Stimulated activated naive B cell treated with anti-CD40 and anti-IgM and Interleukin-4, amounts not matched to agents 10 μg/mL and 1 μg/mL and 100 μg/mL, for 72 hours (primary cell): ENCODE results near the gene LASP1NB.
"Not testable (repeated sequence)": the region's sequence is repeated elsewhere in the genome, so short reads cannot be mapped to it uniquely, and the experiment has no call there.

ENCODE experiments used
- ATAC-seq, 2 donors: fragments of 150-1000 bp; cut with Tn5 transposase; replicated peaks; 2 replicates each; pipeline ENCODE4 v1.10.0; 2021; ENCODE audit warnings: moderate library complexity in 1 of 2
- DNase-seq: peaks from one replicate; pipeline ENCODE4 v3.0.0; 2021
- H3K27ac Mint-ChIP-seq: one replicate; pipeline ENCODE4 v1.8.0; 2022; ENCODE audit warnings: mild to moderate bottlenecking, mixed read lengths
- H3K27me3 Mint-ChIP-seq, 2 donors: one replicate each; pipeline ENCODE4 v1.8.0; 2022; ENCODE audit warnings: mixed read lengths in 2 of 2
- H3K36me3 Mint-ChIP-seq, 2 donors: one replicate each; pipeline ENCODE4 v1.8.0; 2022; ENCODE audit warnings: mixed read lengths in 2 of 2, mild to moderate bottlenecking in 1 of 2
- H3K4me1 Mint-ChIP-seq, 2 donors: one replicate each; pipeline ENCODE4 v1.8.0; 2022; ENCODE audit warnings: mixed read lengths in 2 of 2, mild to moderate bottlenecking in 1 of 2
- H3K4me3 Mint-ChIP-seq, 2 donors: one replicate each; pipeline ENCODE4 v1.8.0; 2022; ENCODE audit warnings: mild to moderate bottlenecking in 2 of 2, mixed read lengths in 2 of 2, moderate library complexity in 1 of 2
- H3K9me3 Mint-ChIP-seq, 2 donors: one replicate each; pipeline ENCODE4 v1.8.0; 2022; ENCODE audit warnings: mixed read lengths in 2 of 2, mild to moderate bottlenecking in 1 of 2

The LASP1NB gene

DNA sequence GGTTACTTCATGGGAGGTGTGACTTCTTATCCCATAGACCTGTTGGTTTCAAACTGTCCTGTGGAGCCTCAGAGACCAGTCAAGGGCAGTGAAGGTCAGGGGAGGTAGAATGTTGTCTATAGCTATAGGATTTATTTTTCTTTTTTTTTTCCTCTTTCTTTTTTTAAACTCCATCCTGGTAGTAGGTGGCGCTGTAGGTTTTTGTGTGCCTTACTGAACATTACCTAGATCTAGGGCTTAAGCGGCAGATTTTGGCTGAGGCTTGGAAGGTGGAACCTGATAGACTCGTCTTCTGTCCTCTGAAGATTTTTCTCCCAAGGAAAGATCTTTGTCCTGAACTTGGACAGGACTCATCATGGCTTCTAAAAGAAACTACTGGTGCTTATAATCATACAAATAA, 8.2 kb upstream of the LASP1NB start:
- peaks cover 54 to 65% of the 10 kb centered on the region in 2 donors for H3K36me3 Mint-ChIP-seq

DNA sequence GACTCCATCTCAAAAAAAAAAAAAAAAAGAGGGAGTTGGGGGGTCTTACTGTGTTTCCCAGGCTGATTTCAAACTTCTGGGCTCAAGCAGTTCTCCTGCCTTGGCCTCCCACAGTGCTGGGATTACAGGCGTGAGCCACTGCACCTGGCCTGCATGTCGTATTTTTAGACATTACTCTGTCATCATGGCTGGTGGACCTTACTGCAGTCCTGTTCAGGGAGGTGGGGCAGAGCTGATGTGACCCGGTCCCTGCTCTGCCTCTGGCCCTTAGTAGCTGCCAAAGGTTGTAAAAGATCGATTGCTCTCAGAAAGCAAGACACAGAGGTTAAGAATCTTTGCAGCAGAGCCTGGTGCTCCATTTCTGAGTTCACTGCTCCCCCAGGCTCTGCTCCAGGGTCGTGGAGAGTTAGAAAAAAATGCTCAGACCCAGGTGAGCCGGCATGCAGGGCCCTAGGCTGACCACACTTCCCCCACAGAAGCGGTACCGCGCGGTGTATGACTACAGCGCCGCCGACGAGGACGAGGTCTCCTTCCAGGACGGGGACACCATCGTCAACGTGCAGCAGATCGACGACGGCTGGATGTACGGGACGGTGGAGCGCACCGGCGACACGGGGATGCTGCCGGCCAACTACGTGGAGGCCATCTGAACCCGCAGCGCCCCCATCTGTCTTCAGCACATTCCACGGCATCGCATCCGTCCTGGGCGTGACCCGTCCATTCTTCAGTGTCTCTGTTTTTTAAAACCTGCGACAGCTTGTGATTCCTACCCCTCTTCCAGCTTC, 7.1 kb upstream of the LASP1NB start:
- Mint-ChIP-seq H3K9me3 (no peaks in the 10 kb centered on the region), H3K36me3 (peaks cover 52 to 60% of the 10 kb centered on the region in 2 donors), H3K4me3 (no peak overlapping the region), H3K27me3 (no peaks in the 10 kb centered on the region), H3K27ac (peak overlapping the region; percentile 20), H3K4me1 (peaks cover 21 to 34% of the 10 kb centered on the region in 2 donors)
- DNase-seq: no peak
- ATAC-seq: no peak

More for the DNA sequence above, 8.2 kb upstream of the LASP1NB start:
- ATAC-seq (no peak), DNase-seq (no peak)
- Mint-ChIP-seq H3K4me3 (no peak overlapping the region), H3K27me3 (no peaks in the 10 kb centered on the region), H3K27ac (peak overlapping the region; percentile 3), H3K4me1 (peaks cover 21 to 34% of the 10 kb centered on the region in 2 donors), H3K9me3 (no peaks in the 10 kb centered on the region)

DNA sequence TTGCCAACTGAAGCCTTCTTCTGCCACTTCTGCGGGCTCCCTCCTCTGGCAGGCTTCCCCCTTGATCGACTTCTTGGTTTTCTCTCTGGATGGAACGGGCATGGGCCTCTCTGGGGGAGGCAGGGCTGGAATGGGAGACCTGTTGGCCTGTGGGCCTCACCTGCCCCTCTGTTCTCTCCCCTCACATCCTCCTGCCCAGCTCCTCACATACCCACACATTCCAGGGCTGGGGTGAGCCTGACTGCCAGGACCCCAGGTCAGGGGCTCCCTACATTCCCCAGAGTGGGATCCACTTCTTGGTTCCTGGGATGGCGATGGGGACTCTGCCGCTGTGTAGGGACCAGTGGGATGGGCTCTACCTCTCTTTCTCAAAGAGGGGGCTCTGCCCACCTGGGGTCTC, 6.5 kb upstream of the LASP1NB start:
- H3K4me3 Mint-ChIP-seq: no peak overlapping the region
- H3K27me3 Mint-ChIP-seq: no peaks in the 10 kb centered on the region
- H3K36me3 Mint-ChIP-seq: peaks cover 50 to 57% of the 10 kb centered on the region in 2 donors
- ATAC-seq (no peak), DNase-seq (no peak)
- peaks cover 24 to 38% of the 10 kb centered on the region in 2 donors for H3K4me1 Mint-ChIP-seq
- H3K27ac Mint-ChIP-seq: peak overlapping the region; percentile 9
- no peaks in the 10 kb centered on the region for H3K9me3 Mint-ChIP-seq

DNA sequence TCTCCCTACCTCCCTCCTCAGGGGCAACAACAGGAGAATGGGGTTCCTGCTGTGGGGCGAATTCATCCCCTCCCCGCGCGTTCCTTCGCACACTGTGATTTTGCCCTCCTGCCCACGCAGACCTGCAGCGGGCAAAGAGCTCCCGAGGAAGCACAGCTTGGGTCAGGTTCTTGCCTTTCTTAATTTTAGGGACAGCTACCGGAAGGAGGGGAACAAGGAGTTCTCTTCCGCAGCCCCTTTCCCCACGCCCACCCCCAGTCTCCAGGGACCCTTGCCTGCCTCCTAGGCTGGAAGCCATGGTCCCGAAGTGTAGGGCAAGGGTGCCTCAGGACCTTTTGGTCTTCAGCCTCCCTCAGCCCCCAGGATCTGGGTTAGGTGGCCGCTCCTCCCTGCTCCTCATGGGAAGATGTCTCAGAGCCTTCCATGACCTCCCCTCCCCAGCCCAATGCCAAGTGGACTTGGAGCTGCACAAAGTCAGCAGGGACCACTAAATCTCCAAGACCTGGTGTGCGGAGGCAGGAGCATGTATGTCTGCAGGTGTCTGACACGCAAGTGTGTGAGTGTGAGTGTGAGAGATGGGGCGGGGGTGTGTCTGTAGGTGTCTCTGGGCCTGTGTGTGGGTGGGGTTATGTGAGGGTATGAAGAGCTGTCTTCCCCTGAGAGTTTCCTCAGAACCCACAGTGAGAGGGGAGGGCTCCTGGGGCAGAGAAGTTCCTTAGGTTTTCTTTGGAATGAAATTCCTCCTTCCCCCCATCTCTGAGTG, 5.9 kb upstream of the LASP1NB start:
- Mint-ChIP-seq H3K9me3 (no peaks in the 10 kb centered on the region), H3K4me3 (no peak overlapping the region), H3K27me3 (no peaks in the 10 kb centered on the region), H3K4me1 (peaks cover 24 to 34% of the 10 kb centered on the region in 2 donors), H3K36me3 (peaks cover 44 to 51% of the 10 kb centered on the region in 2 donors), H3K27ac (peak overlapping the region; percentile 90)
- ATAC-seq (no peak), DNase-seq (no peak)

DNA sequence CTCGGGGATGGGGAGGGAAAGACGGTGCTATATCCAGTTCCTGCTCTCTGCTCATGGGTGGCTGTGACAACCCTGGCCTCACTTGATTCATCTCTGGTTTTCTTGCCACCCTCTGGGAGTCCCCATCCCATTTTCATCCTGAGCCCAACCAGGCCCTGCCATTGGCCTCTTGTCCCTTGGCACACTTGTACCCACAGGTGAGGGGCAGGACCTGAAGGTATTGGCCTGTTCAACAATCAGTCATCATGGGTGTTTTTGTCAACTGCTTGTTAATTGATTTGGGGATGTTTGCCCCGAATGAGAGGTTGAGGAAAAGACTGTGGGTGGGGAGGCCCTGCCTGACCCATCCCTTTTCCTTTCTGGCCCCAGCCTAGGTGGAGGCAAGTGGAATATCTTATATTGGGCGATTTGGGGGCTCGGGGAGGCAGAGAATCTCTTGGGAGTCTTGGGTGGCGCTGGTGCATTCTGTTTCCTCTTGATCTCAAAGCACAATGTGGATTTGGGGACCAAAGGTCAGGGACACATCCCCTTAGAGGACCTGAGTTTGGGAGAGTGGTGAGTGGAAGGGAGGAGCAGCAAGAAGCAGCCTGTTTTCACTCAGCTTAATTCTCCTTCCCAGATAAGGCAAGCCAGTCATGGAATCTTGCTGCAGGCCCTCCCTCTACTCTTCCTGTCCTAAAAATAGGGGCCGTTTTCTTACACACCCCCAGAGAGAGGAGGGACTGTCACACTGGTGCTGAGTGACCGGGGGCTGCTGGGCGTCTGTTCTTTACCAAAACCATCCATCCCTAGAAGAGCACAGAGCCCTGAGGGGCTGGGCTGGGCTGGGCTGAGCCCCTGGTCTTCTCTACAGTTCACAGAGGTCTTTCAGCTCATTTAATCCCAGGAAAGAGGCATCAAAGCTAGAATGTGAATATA, 4.8 kb upstream of the LASP1NB start:
- H3K9me3 Mint-ChIP-seq: no peaks in the 10 kb centered on the region
- peak overlapping the region; percentile 90 for H3K27ac Mint-ChIP-seq
- no peaks in the 10 kb centered on the region for H3K27me3 Mint-ChIP-seq
- H3K4me1 Mint-ChIP-seq: peaks cover 26 to 41% of the 10 kb centered on the region in 2 donors
- DNase-seq: no peak
- peaks cover 38 to 48% of the 10 kb centered on the region in 2 donors for H3K36me3 Mint-ChIP-seq
- H3K4me3 Mint-ChIP-seq: peak overlapping the region in 1 of 2 donors; percentile 22
- ATAC-seq: no peak

DNA sequence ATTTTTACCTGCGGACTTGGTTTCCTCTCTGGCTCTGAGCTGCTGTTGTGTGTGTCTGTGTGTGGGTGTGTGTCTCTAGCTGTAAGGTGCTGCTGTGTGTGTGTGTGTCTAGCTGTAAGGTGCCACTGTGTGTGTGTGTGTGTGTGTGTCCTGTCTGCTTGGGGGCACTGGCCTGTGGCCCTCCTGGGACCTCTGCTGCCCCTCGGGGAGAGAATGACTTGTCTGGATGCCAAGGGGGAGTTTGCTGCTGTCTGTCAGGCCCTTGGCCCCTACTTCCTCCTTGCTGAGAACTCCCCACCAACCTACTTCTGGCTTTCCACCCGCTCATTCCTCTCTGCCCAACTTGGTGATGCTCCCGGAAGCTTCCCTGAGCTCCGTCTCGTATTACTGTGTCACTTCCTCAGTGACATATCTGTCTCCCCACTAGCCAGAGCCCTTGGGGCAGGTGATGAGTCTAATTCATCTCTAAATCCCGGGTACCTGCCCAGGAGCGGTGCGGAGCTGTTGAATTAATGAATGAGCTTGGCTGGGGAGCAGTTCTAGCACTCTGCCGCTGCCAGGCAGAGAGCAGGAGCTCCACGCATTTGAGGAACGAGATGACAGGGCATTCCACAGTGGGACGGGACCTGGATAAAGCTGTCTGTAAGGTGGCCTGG, 3.5 kb upstream of the LASP1NB start:
- Mint-ChIP-seq H3K27ac (peak overlapping the region; percentile 87), H3K36me3 (peaks cover 30 to 39% of the 10 kb centered on the region in 2 donors), H3K27me3 (no peaks in the 10 kb centered on the region), H3K4me1 (peaks cover 34 to 51% of the 10 kb centered on the region in 2 donors), H3K9me3 (no peaks in the 10 kb centered on the region), H3K4me3 (no peak overlapping the region)
- ATAC-seq (peak; percentile 24 to 49), DNase-seq (peak; percentile 32)

DNA sequence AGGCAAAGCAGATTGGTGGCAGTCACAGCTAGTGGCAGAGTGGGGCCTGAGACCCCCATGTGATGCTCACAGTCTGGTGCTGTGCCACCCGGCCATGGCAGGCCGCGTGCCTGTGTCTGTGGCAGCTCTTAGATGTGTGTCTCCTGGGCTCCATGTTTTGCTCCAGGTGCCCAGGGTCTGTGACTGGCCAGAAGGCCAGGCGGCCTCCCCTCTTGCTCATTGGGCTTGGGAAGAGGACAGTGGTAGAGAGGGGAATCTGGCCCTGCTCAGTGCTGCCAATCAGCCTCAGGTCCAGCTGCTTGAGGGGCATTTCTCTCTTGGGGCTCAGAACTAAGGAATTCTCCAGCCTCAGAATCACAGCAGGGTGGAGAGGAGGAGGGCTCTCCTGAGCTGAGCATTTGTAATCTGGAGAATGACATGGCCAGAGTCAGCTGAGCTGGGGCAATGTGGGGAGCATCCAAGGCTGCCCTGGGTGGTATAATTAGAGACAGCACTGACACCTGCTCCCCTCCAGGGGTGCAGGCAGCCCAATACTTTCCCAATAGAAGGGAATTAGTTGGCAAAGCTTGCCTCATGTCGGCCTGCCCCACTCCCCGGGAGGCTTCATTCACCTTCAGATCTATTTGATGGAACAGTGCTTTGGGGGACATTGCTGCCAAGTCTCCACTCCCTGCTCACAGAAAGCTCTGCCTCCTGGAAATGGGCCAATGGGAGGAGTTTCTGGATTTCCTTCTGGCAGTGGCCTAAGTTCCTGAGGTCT, 2.7 kb upstream of the LASP1NB start:
- ATAC-seq: peak in 1 of 2 donors; percentile 17
- no peaks in the 10 kb centered on the region for H3K27me3 Mint-ChIP-seq
- H3K4me1 Mint-ChIP-seq: peaks cover 32 to 52% of the 10 kb centered on the region in 2 donors
- no peak overlapping the region for H3K4me3 Mint-ChIP-seq
- peak overlapping the region; percentile 65 for H3K27ac Mint-ChIP-seq
- DNase-seq: no peak
- peaks cover 25 to 36% of the 10 kb centered on the region in 2 donors for H3K36me3 Mint-ChIP-seq
- H3K9me3 Mint-ChIP-seq: no peaks in the 10 kb centered on the region

DNA sequence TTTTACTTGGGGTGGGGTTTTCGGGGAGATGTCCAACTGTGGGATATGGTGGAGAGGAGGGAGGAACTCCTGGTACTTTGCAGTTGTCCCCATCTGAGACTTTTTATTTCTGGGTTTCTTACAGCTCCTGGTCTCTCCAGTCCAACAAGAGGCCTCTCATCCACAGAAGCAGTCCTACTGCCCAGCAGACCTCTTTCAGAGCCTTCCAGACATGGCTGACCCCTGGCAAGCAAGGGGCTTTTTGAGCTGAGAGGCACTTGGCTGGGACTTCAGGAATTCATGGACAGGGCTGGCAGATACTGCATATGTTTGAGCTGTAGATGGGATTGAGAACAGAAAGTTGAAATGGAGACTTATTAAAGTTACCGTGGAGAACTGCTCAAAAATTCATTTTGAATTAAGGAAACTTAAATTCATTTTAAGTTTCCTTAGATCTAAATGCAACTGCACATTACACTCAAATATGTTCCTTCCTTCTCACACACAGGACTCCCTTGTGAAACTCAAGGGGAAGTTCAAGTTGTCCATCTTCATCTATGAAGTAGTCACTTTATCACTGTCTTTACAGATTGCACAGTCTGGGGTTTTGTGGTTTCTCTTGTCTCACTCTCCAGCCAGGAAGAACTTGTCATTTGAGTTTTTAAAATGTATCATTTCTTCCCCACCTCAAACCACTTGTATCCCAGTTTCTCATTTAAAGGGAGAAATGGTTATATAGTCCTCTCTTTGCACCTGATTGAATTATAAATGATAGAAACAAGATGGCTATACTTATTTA, 1.1 kb downstream of the LASP1NB start:
- Mint-ChIP-seq H3K9me3 (no peaks in the 10 kb centered on the region), H3K4me3 (no peak overlapping the region), H3K27ac (no peak overlapping the region), H3K4me1 (peaks cover 21 to 31% of the 10 kb centered on the region in 2 donors), H3K36me3 (peaks cover 3 to 7% of the 10 kb centered on the region in 2 donors), H3K27me3 (no peaks in the 10 kb centered on the region)
- DNase-seq (no peak), ATAC-seq (peak; percentile 81 to 84)

DNA sequence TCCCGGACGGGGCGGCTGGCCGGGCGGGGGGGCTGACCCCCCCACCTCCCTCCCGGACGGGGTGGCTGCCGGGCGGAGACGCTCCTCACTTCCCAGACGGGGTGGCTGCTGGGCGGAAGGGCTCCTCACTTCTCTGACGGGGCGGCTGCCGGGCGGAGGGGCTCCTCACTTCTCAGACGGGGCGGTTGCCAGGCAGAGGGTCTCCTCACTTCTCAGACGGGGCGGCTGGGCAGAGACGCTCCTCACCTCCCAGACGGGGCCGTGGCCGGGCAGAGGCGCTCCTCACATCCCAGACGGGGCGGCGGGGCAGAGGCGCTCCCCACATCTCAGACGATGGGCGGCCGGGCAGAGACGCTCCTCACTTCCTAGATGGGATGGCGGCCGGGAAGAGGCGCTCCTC, 5.4 kb downstream of the LASP1NB start:
- not testable (repeated sequence) for H3K4me3 Mint-ChIP-seq, H3K36me3 Mint-ChIP-seq, H3K27ac Mint-ChIP-seq, ATAC-seq, DNase-seq, H3K9me3 Mint-ChIP-seq, H3K27me3 Mint-ChIP-seq
- peaks cover 9 to 11% of the 10 kb centered on the region in 2 donors for H3K4me1 Mint-ChIP-seq

DNA sequence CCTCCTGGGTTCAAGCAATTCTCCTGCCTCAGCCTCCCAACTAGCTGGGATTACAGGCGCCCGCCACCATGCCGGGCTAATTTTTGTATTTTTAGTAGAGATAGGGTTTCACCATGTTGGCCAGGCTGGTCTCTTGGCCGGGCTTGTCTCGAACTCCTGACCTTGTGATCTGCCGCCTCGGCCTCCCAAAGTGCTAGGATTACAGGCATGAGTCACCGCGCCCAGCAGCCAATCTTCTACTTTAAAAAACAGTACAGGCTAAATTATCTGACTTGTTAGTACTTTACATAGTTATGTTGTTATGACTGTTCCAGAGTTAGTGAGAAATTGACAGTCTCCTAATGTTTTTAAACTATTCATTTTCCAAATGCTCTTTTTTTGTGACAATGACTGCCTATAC, 8.5 kb downstream of the LASP1NB start:
- H3K36me3 Mint-ChIP-seq, H3K4me1 Mint-ChIP-seq, DNase-seq, H3K27ac Mint-ChIP-seq, H3K27me3 Mint-ChIP-seq, ATAC-seq, H3K4me3 Mint-ChIP-seq, H3K9me3 Mint-ChIP-seq: not testable (repeated sequence)

DNA sequence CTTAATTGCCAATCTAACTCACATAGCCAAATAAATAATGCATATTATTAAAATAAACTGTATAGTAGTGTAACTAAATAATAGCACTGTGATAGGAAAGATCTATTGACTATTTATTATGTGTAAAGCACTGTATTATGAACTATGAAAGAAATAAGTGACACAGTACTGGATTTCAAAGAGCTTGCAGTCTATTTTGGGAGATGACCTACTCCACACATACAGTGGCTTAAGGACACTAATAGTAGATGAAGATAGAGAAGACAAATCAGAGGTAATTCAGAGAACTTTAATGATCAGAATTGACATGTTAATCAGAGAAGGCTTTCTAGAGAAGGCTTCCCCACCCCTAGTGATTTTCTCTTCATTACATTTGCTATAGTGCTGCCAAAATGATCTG, 14.6 kb downstream of the LASP1NB start:
- no peaks in the 10 kb centered on the region for H3K27me3 Mint-ChIP-seq
- H3K9me3 Mint-ChIP-seq: no peaks in the 10 kb centered on the region
- H3K4me3 Mint-ChIP-seq: no peak overlapping the region
- no peak for ATAC-seq
- no peak for DNase-seq
- H3K4me1 Mint-ChIP-seq: peaks cover 0 to 5% of the 10 kb centered on the region in 2 donors
- no peak overlapping the region for H3K27ac Mint-ChIP-seq
- H3K36me3 Mint-ChIP-seq: no peaks in the 10 kb centered on the region

DNA sequence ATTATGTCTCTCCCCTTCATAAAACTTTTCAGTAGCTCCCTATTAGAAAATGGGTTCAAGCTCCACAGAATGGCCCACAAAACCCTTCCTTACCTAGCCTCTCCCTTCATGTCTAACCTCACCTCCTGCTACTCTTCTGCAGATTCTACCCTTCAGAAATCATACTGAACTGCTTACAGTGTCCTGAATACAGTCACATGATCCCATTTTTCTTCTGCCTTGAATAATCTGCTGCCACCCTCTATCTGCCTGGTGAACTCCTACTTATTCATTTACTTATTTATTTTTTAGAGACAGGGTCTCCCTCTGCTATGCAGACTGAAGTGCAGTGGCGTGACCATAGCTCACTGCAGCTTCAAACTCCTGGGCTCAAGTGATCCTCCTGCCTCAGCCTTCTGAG, 15.0 kb downstream of the LASP1NB start:
- Mint-ChIP-seq H3K27ac (no peak overlapping the region), H3K9me3 (no peaks in the 10 kb centered on the region), H3K27me3 (no peaks in the 10 kb centered on the region), H3K36me3 (no peaks in the 10 kb centered on the region), H3K4me1 (peaks cover 0 to 5% of the 10 kb centered on the region in 2 donors), H3K4me3 (no peak overlapping the region)
- DNase-seq (no peak), ATAC-seq (no peak)
